ENCODE results near the gene NME8. TPM values are rescaled to one million over a fixed set of nuclear protein-coding genes. Genes with fewer than 3 reads are reported as not detected.

Gene NME8
- total RNA-seq, result not detected in 2 replicates

GRCh38 chr7:37848297-37848696, at the start of gene NME8:
TSS of gene NME8 (plus strand) at chr7:37848597. CDS start at chr7:37850267, 1,670 bp downstream.

GRCh38 chr7:37916673-37917660, 68.6 kb downstream of the NME8 start, which contains the start of gene SFRP4:
TSS of gene SFRP4 (minus strand) at chr7:37916817. CDS start at chr7:37916537, 280 bp downstream.

DNA sequence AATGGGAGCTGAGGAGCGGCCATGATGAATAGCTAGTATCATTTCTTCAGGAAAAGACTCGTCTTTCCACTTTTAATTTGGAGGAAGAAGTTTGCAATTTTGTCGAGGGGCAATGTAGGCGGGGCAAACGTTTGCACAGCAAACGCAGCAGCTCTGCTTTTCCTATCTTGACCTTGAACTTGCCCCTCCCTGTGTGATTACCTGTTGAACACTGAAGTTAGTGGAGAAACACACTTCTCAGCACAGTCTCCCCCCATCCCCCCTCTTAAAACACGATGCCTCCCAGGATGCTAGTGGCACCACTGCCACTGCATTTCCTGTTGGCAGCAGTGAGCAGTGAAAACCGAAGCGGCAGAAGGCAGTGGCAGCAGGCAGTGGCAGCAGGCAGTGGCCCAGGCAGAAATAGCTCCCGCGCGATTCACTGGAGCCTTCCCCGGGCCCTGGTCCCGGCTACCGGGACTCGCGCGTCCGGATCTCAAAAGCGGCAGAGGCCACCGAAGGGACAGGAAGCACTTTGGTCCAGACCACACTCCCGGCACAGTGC, 72.0 kb downstream of the NME8 start, which contains the start of gene EPDR1:
TSS of gene EPDR1 (plus strand) at position 336 of the 544 bp plus-strand sequence. CDS start 300 bp downstream, outside the sequence.

Other genes with a start within 250 kb of the NME8 start
- not detected in 2 replicates for gene GPR141, start 164.8 kb upstream of the NME8 start, total RNA-seq
- gene SFRP4, start 68.2 kb downstream of the NME8 start, total RNA-seq, result 0.93 and 2.6 TPM in 2 replicates
- 5.8 and 13.9 TPM in 2 replicates for gene EPDR1, start 72.0 kb downstream of the NME8 start, total RNA-seq

All from pericardium fibroblast (primary cell).